ENCODE measurements around the gene CEP128.

The CEP128 gene

DNA sequence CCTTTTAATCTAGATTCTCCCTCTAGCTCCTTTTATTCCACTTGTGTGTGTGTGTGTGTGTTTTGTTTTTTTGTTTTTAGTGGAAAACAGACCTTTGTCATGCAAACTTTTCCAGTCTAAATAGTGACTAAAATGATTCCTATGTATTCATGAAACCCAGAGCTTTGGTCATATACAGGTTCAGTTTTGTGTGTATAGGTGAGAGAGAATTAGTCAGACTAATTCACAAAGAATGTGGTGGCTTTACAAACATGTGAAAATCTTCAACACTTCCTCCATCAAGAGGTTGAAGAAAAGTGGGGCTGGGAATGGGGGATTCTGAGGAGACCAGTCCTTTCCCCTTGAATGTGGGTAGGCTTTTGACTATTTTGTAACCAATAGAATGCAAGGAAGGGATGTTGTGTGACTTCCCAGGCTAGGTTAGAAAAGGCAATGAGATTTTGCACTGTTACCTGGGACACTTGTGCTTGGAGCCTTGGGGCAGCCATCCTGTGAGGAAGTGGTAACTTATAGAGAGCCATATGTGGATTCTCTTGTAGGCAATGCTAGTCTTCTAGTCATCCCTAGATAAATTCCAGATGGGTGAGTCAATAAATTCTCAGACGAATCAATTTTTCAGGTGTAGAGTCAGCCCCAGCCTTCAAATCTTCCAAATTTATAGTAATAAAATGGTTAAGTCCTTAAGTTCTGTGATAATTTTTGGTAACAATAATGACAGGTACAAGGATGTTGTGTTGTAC, 236.1 kb downstream of the CEP128 start:
- TF ChIP-seq, protein P1, sequence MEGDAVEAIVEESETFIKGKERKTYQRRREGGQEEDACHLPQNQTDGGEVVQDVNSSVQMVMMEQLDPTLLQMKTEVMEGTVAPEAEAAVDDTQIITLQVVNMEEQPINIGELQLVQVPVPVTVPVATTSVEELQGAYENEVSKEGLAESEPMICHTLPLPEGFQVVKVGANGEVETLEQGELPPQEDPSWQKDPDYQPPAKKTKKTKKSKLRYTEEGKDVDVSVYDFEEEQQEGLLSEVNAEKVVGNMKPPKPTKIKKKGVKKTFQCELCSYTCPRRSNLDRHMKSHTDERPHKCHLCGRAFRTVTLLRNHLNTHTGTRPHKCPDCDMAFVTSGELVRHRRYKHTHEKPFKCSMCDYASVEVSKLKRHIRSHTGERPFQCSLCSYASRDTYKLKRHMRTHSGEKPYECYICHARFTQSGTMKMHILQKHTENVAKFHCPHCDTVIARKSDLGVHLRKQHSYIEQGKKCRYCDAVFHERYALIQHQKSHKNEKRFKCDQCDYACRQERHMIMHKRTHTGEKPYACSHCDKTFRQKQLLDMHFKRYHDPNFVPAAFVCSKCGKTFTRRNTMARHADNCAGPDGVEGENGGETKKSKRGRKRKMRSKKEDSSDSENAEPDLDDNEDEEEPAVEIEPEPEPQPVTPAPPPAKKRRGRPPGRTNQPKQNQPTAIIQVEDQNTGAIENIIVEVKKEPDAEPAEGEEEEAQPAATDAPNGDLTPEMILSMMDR (IDR thresholded peaks at IDR 0.05; ENCODE audit: low read depth, low read length, missing control alignments) = no peak
- no peak overlapping the region for H3K4me3 ChIP-seq (ENCODE audit: low read depth, low read length)
- DNase-seq (ENCODE audit: low read depth) = no peak

DNA sequence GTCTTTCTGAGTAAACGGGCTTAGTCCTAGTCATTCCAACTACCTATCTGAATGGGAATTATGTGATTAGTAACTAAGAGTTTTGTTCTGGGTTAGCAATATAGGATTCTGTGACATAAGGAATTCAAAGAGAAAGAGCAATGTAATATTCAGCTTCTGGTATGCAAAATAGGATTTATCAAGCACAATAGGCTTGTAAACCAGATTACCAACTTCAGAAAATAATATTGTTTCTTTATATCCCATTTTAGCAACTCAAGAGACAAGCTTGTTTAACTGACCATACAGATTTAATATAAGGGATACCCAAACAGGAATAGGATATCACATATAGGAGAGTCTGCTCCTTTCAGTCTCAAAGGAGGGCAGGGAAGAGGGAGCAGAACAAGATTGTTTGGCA, 240.9 kb downstream of the CEP128 start:
- no peak for DNase-seq (ENCODE audit: low read depth)
- TF ChIP-seq, protein P1 (IDR thresholded peaks at IDR 0.05; ENCODE audit: low read depth, low read length, missing control alignments) = no peak
- H3K4me3 ChIP-seq (ENCODE audit: low read depth, low read length) = no peak overlapping the region

DNA sequence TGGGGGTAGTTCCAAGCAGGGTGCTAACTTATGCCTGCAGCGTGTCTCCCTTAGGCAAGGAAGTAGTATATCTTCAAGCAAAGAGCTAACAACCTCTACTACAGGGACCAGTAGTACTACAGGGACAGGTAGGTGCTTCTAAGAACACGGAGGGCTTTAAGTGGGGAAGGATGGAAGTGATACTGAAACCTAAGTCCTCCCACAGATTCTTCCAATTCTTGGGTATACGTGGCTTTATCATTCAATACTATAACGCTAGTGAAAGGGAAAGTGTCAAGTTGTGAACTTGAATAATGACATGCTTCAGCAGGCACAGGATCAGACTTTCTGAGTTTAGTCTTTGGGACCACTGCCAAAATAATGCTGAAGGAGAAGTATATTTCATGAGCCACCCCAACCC, 241.7 kb downstream of the CEP128 start:
- DNase-seq (ENCODE audit: low read depth) = no peak
- TF ChIP-seq, protein P1 (IDR thresholded peaks at IDR 0.05; ENCODE audit: low read depth, low read length, missing control alignments) = no peak
- H3K4me3 ChIP-seq (ENCODE audit: low read depth, low read length) = no peak overlapping the region

DNA sequence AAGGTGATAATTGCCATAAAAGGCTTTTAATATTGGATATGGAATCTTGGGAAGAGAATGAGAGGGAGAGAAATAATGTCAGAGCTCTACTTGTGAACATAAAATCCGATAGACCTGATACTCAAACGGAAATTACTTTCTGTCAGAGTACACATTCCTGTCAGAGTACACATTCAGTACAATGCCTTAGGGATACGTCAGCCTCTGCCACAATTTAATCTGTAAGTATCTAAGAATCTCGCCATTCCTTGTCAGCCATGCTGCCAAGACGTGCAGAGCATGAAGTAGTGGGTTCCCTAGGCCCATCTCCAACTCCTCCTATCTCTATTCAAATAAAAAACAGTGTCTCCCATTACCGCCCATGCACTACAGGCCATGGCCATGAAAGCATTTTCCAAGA, 242.6 kb downstream of the CEP128 start:
- TF ChIP-seq, protein P1 (IDR thresholded peaks at IDR 0.05; ENCODE audit: low read depth, low read length, missing control alignments) = no peak
- no peak overlapping the region for H3K4me3 ChIP-seq (ENCODE audit: low read depth, low read length)
- no peak for DNase-seq (ENCODE audit: low read depth)

GRCh38 chr14:80695869-80696268, 245.7 kb downstream of the CEP128 start:
- TF ChIP-seq, protein P1 (IDR thresholded peaks at IDR 0.05; ENCODE audit: low read depth, low read length, missing control alignments) = no peak
- H3K4me3 ChIP-seq (ENCODE audit: low read depth, low read length) = no peak overlapping the region
- DNase-seq (ENCODE audit: low read depth) = peak; percentile 16

- no peak for DNase-seq (ENCODE audit: low read depth)
- H3K4me3 ChIP-seq (ENCODE audit: low read depth, low read length) = no peak overlapping the region
- TF ChIP-seq, protein P1 (IDR thresholded peaks at IDR 0.05; ENCODE audit: low read depth, low read length, missing control alignments) = no peak
Observed at GRCh38 chr14:80692903-80693302, 248.6 kb downstream of the CEP128 start.

GRCh38 chr14:80681651-80682050, 259.9 kb downstream of the CEP128 start:
- H3K4me3 ChIP-seq (ENCODE audit: low read depth, low read length) = no peak overlapping the region
- no peak for DNase-seq (ENCODE audit: low read depth)
- TF ChIP-seq, protein P1 (IDR thresholded peaks at IDR 0.05; ENCODE audit: low read depth, low read length, missing control alignments) = no peak
